Measurements from ENCODE around the gene ARHGEF38. TPM values are rescaled to one million over a fixed set of nuclear protein-coding genes. Genes with fewer than 3 reads are reported as not detected.
"Not testable (repeated sequence)": the region's sequence is repeated elsewhere in the genome, so short reads cannot be mapped to it uniquely, and the experiment has no call there.

Gene ARHGEF38
- total RNA-seq, 1 experiment from 2014 or later: not detected

DNA sequence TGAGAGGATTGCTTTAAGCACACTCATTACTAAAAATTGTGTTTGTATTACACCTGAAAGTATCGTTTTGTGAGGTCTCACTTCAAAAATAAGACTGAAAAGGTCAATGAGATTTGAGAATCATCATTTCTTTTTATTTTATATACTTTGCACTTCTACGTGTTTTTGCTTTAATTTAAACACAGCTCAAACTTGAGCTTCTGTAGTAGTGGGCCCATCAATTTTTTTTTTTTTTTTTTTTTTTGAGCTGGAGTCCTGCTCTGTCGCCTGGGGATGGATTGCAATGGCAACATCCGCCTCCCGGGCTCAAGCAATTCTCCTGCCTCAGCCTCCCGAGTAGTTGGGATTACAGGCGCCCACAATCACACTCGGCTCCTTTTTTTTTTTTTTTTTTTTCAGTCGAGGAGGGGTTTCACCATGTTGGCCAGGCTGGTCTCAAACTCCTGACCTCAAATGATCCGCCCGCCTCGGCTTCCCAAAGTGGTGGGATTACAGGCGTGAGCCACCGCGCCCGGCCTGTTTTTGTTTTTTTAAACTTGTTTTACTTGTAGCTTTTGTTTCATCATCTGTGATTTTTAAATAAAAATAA, 157.7 kb downstream of the ARHGEF38 start:
- DNase-seq (ENCODE audit: low spot score): no peak

- no peak for DNase-seq (ENCODE audit: low spot score)
Measured at GRCh38 chr4:105710678-105711077, 158.3 kb downstream of the ARHGEF38 start.

- DNase-seq (ENCODE audit: low spot score): no peak
Measured at GRCh38 chr4:105712766-105713165, 160.3 kb downstream of the ARHGEF38 start.

DNA sequence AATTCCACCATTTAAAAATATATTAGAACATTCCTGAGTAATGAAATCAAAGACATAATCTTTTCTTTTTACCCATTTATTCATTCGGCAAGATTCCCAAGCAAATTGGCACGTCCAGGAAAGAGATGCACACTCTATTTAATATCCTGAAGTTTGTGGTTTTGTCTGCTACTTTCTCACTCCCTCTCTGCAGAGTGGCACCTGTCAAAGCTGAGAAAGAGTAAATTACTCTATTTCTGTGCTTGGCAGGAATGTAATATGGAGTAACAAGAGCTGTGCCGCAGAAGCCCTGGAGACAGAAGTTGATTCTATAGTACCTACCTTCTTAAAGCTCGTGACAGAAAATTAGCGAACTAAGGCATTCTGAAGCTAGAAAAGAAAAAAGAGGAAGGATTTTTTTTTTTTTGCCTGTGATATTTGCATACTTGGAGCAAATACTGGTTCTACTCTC, 161.7 kb downstream of the ARHGEF38 start:
- no peak for DNase-seq (ENCODE audit: low spot score)

DNA sequence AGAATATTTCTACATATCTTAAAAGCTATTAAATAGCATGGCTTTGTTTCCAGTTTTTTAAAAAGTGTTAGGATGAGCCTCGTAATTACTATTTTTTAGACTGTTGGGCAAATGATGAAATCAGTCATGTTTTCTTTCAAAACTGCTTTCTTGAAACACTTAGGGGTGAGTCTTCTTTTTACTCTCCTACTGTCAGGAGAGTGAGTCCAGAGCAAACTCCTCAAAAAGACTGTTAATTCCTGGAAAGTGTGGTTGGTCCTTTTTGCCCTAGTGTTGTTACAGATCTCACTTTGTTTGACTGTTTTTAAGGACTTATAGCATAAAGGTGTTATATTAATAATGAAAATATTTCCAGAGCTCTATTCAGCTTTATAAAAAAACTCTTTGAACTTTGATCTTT, 162.5 kb downstream of the ARHGEF38 start:
- no peak for DNase-seq (ENCODE audit: low spot score)

DNA sequence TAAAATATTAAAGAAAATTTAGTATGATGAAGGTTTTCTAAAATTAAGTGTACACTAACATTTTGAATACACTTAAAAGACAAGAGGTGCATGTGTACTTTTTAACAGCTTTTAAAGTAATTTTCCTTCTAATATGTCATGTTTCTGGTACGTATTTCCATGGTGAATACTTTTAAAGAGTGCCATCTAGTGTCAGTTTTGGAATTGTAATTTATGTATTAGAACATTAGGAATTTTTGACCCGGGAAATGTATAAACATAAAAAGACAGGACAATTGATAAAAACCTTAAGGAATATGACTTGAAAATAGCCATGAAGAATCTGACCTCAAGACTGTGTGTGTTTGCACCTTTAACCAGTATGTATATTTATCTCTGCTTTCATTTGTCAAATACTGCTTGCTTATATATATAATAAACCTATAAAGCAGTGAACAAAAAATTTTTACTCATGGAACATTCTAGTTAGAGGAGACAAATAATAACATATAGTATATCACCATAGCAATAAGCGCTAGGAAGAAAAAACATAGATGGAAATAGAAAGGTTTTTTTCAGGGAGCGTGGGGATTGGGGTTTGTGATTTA, 163.4 kb downstream of the ARHGEF38 start:
- DNase-seq (ENCODE audit: low spot score): peak; percentile 32

DNA sequence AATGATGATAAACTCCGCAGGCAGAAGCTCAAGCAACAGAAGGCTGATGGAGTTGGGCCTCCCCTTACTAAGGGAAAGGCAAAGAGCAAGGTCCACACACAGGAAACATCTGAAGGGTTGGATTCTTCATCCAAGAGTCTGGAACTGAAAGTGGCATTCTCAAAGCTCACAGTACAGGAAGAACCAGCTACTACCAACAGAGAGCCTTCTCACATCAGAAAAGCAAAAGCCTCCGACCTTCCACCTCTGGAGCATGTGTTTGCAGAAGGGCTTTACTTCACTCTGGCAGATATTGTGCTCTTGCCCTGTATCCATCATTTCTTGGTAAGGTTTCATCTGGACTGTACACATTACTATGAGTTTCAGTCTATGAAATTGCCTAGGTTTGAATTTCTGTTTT, 166.8 kb downstream of the ARHGEF38 start:
- DNase-seq (ENCODE audit: low spot score): no peak

DNA sequence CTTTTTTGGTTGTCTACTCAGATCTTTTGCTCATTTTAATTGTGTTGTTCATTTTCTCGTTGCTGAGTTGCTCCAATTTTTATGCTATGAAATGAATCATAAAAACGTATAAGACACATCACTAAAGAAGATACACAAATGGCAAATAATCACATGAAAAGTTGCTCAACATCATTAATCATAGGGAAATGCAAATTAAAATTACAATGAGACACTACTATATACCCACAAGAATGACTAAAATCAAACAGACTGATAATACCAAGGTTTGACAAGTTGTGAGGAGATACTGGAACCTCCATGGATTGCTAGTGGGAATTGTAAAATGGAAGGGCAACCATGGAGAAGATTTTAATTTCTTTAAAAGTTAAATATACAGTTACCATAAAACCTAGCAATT, 173.2 kb downstream of the ARHGEF38 start:
- DNase-seq (ENCODE audit: low spot score): no peak

DNA sequence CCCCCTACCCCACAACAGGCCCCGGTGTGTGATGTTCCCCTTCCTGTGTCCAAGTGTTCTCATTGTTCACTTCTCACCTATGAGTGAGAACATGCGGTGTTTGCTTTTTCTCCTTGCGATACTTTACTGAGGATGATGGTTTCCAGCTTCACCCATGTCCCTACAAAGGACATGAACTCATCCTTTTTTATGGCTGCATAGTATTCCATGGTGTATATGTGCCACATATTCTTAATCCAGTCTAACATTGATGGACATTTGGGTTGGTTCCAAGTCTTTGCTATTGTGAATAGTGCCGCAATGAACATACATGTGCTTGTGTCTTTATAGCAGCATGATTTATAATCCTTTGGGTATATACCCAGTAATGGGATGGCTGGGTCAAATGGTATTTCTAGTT, 177.5 kb downstream of the ARHGEF38 start:
- not testable (repeated sequence) for DNase-seq (ENCODE audit: low spot score)

Other genes with a start within 250 kb of the ARHGEF38 start
- gene PPA2, start 78.6 kb upstream of the ARHGEF38 start, total RNA-seq (2014; rRNA removed; shearing (Covaris generic)): 177 and 198 TPM in 2 replicates
- 18.1 and 26.5 TPM in 2 replicates for gene INTS12, start 156.1 kb downstream of the ARHGEF38 start, total RNA-seq (2014; rRNA removed; shearing (Covaris generic))
- gene GSTCD, start 156.2 kb downstream of the ARHGEF38 start, total RNA-seq (2014; rRNA removed; shearing (Covaris generic)): 11.2 and 15.8 TPM in 2 replicates